ENCODE measurements around the gene GSTA2.
"Not testable (repeated sequence)": the region's sequence is repeated elsewhere in the genome, so short reads cannot be mapped to it uniquely, and the experiment has no call there.

DNA sequence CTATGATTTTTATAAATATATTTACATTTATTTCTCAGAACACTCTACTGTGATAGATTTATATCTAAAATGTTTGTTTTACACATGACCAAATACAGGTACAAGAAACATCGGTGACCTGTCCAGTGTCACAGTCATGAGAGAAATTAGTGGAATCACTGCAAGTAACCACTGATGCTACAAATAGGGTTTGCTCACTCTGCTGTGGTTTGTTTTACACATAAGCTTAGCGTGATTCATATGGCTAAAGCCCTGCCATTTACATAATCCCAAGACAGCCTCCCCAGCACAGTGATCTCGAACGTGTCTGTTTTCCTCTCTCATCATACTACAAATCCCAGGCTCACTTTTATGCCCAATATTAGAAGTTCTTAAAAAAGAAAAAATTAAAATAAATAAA is 6.1 kb upstream of the GSTA2 start:
- not testable (repeated sequence) for TF ChIP-seq SPI1 (IDR thresholded peaks at IDR 0.05; ENCODE audit: low read depth, low read length); POLR2A (IDR thresholded peaks at IDR 0.05; ENCODE audit: low read depth, low read length); POLR2AphosphoS5 (IDR thresholded peaks at IDR 0.05; ENCODE audit: low read depth, low read length); TAF1 (IDR thresholded peaks at IDR 0.05; ENCODE audit: low read depth, low read length); PAX5 (IDR thresholded peaks at IDR 0.05; ENCODE audit: insufficient read depth, low read length, severe bottlenecking); POU2F2 (IDR thresholded peaks at IDR 0.05; ENCODE audit: low read depth, low read length)

All from GM12891 (cell line).